T-helper 2 cell (primary cell): Measurements from ENCODE around the gene OPCML.

Source experiments
- DNase-seq, 5 experiments: peaks; one replicate each; pipeline versions ENCODE4 v3.0.0 to v3.0.0-alpha.2; 2012 to 2022

OPCML gene

GRCh38 chr11:133224271-133224670, 308.0 kb downstream of the OPCML start:
- no peak for DNase-seq

- no peak for DNase-seq
These were observed 309.6 kb downstream of the OPCML start for GRCh38 chr11:133222425-133223330.

- DNase-seq, result no peak
These were observed 312.8 kb downstream of the OPCML start for GRCh38 chr11:133219543-133219942.

- DNase-seq, result no peak
These were observed 315.5 kb downstream of the OPCML start for GRCh38 chr11:133216813-133217212.

- peak in 1 of 5 experiments; percentile 14 for DNase-seq
These were observed 316.6 kb downstream of the OPCML start for GRCh38 chr11:133215596-133216230.

GRCh38 chr11:133214646-133215045, 317.7 kb downstream of the OPCML start:
- no peak for DNase-seq

- no peak for DNase-seq
These were observed 320.1 kb downstream of the OPCML start for GRCh38 chr11:133212201-133212600.

GRCh38 chr11:133207995-133208394, 324.3 kb downstream of the OPCML start:
- no peak for DNase-seq

- DNase-seq, result no peak
These were observed 325.8 kb downstream of the OPCML start for GRCh38 chr11:133206313-133207005.

- no peak for DNase-seq
These were observed 328.1 kb downstream of the OPCML start for GRCh38 chr11:133204158-133204557.

- DNase-seq, result peak in 1 of 5 experiments; percentile 67
These were observed 329.5 kb downstream of the OPCML start for GRCh38 chr11:133202816-133203215.

GRCh38 chr11:133198438-133198837, 333.9 kb downstream of the OPCML start:
- DNase-seq, result no peak

GRCh38 chr11:133197425-133197824, 334.9 kb downstream of the OPCML start:
- DNase-seq, result no peak

GRCh38 chr11:133191931-133192330, 340.4 kb downstream of the OPCML start:
- DNase-seq, result no peak

GRCh38 chr11:133181667-133182066, 350.6 kb downstream of the OPCML start:
- no peak for DNase-seq

GRCh38 chr11:133181066-133181465, 351.2 kb downstream of the OPCML start:
- no peak for DNase-seq

- DNase-seq, result no peak
These were observed 352.1 kb downstream of the OPCML start for GRCh38 chr11:133180201-133180600.

GRCh38 chr11:133176748-133177147, 355.6 kb downstream of the OPCML start:
- DNase-seq, result no peak

GRCh38 chr11:133175103-133175502, 357.2 kb downstream of the OPCML start:
- peak in 1 of 5 experiments; percentile 56 for DNase-seq

GRCh38 chr11:133173810-133174412, 358.4 kb downstream of the OPCML start:
- no peak for DNase-seq

- DNase-seq, result no peak
These were observed 360.0 kb downstream of the OPCML start for GRCh38 chr11:133172349-133172748.

- DNase-seq, result no peak
These were observed 360.9 kb downstream of the OPCML start for GRCh38 chr11:133171374-133171773.

GRCh38 chr11:133168016-133168415, 364.3 kb downstream of the OPCML start:
- DNase-seq, result no peak
